Measurements from ENCODE around the gene MVB12B. TPM values are rescaled to one million over a fixed set of nuclear protein-coding genes. Genes with fewer than 3 reads are reported as not detected.
"Not testable (repeated sequence)": the region's sequence is repeated elsewhere in the genome, so short reads cannot be mapped to it uniquely, and the experiment has no call there.

Gene MVB12B, protein sequence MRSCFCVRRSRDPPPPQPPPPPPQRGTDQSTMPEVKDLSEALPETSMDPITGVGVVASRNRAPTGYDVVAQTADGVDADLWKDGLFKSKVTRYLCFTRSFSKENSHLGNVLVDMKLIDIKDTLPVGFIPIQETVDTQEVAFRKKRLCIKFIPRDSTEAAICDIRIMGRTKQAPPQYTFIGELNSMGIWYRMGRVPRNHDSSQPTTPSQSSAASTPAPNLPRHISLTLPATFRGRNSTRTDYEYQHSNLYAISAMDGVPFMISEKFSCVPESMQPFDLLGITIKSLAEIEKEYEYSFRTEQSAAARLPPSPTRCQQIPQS
- polyA plus RNA-seq (ENCODE audit: low read depth in 6 of 6): 1 to 10 TPM in 5 of 6 donors, not detected in 1; 1.2 to 2.6 (median 2.5) TPM

- Mint-ChIP-seq H3K4me1 (peaks cover 13 to 20% (median 13%) of the 10 kb centered on the region in 3 donors), H3K36me3 (no peaks in the 10 kb centered on the region), H3K27ac (peak within 1 kb of the TSS in 4 of 6 donors; percentile 28 to 88 (median 78)), H3K9me3 (peaks cover 0 to 11% (median 4%) of the 10 kb centered on the region in 7 donors), H3K27me3 (peaks cover 0 to 7% (median 3%) of the 10 kb centered on the region in 3 donors), H3K4me3 (peak within 1 kb of the TSS; percentile 82 to 93 (median 88))
- DNase-seq (peak; percentile 60), ATAC-seq (ENCODE audit: low read depth in 2 of 2) (peak; percentile 83 to 87)
These were observed at the start of gene MVB12B for GRCh38 chr9:126326228-126327005. Gene MVB12B (plus strand): TSS chr9:126326829. CDS start chr9:126326930, 101 bp downstream.

GRCh38 chr9:126283799-126284465, 42.7 kb upstream of the MVB12B start:
- no peaks in the 10 kb centered on the region for H3K4me1 Mint-ChIP-seq
- peaks cover 0 to 16% (median 5%) of the 10 kb centered on the region in 7 donors for H3K9me3 Mint-ChIP-seq
- no peaks in the 10 kb centered on the region for H3K36me3 Mint-ChIP-seq
- no peak overlapping the region for H3K4me3 Mint-ChIP-seq
- ATAC-seq (ENCODE audit: low read depth in 2 of 2) (no peak), DNase-seq (no peak)
- H3K27me3 Mint-ChIP-seq: peaks cover 14 to 24% (median 22%) of the 10 kb centered on the region in 3 donors
- H3K27ac Mint-ChIP-seq: no peak overlapping the region

GRCh38 chr9:126285652-126286051, 41.0 kb upstream of the MVB12B start:
- not testable (repeated sequence) for ATAC-seq (ENCODE audit: low read depth in 2 of 2); H3K4me3 Mint-ChIP-seq; DNase-seq; H3K4me1 Mint-ChIP-seq; H3K27ac Mint-ChIP-seq; H3K9me3 Mint-ChIP-seq; H3K36me3 Mint-ChIP-seq
- H3K27me3 Mint-ChIP-seq: peaks cover under 1 to 12% (median 8%) of the 10 kb centered on the region in 3 donors

- ATAC-seq (ENCODE audit: low read depth in 2 of 2): no peak
- H3K9me3 Mint-ChIP-seq: peaks cover 0 to 6% (median 0%) of the 10 kb centered on the region in 7 donors
These were observed 39.3 kb upstream of the MVB12B start for GRCh38 chr9:126287166-126287866.

DNA sequence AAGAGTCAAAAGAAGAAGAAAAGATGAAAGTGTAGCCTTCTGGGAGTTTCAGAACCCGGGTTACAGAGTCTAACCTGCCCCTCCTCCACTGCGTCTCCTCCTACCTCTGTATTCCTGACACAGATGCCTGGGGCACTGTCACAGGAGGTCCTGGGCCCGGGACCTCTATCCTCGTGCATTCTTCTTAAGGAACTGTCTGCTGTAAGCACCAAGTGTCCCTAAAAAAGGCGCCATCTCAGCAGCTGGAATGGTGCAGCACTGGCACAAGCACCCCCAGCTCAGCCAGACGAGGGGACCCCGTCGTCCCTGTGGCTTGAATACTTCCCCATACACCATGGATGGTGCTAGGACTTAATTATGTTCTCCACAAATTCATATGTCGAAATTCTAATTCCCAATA, 35.8 kb upstream of the MVB12B start:
- H3K4me1 Mint-ChIP-seq: no peaks in the 10 kb centered on the region
- DNase-seq (no peak), ATAC-seq (ENCODE audit: low read depth in 2 of 2) (no peak)
- peak overlapping the region in 1 of 6 donors; percentile 34 for H3K27ac Mint-ChIP-seq
- no peak overlapping the region for H3K4me3 Mint-ChIP-seq
- H3K36me3 Mint-ChIP-seq: no peaks in the 10 kb centered on the region
- H3K9me3 Mint-ChIP-seq: peaks cover 0 to 1% (median 0%) of the 10 kb centered on the region in 7 donors
- peaks cover 16 to 33% (median 24%) of the 10 kb centered on the region in 3 donors for H3K27me3 Mint-ChIP-seq

More at GRCh38 chr9:126287166-126287866, 39.3 kb upstream of the MVB12B start:
- no peak for DNase-seq
- Mint-ChIP-seq H3K4me3 (no peak overlapping the region), H3K27ac (no peak overlapping the region), H3K36me3 (no peaks in the 10 kb centered on the region), H3K27me3 (peaks cover 5 to 15% (median 14%) of the 10 kb centered on the region in 3 donors), H3K4me1 (no peaks in the 10 kb centered on the region)

GRCh38 chr9:126291925-126292324, 34.7 kb upstream of the MVB12B start:
- Mint-ChIP-seq H3K4me3 (no peak overlapping the region), H3K36me3 (no peaks in the 10 kb centered on the region)
- no peak for DNase-seq

DNA sequence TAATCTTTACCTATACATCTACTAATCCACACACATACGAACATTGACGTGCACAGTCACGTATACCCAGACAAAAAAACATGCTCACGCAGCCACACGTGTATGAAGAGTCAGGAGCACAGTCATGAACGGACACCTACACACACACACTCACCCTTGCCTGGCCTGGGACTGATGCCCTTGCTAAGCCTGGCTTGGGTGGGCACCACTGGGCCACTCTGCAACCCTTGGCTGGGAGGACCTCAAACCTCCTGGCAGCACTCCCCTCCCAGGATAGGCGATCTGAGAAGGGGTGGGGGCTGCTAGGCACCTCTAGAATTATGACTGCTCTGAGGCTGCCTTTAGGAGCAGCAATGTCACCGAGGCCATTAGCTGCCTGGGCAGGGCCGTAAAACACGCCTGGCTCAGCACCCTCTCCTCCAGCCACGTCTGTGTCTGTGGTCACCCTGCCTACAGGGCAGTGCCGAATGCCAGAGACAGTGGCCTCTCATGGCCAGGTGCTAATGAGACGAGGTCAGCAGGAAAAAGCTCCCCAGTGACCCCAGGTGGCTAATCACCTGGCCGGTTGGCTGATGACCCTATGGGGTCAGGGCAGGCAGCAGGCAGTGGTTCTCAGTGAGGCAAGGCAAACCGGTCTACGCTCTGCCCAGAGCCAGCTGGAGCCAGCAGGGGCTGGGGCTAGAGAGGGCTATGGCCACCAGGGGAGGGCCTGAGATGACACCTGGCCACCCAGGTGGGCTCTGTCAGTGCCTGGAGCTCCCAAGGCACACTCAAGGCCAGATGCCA, 33.7 kb upstream of the MVB12B start:
- no peak overlapping the region for H3K4me3 Mint-ChIP-seq
- ATAC-seq (ENCODE audit: low read depth in 2 of 2) (no peak), DNase-seq (no peak)
- H3K27me3 Mint-ChIP-seq: peaks cover 19 to 45% (median 32%) of the 10 kb centered on the region in 3 donors
- H3K4me1 Mint-ChIP-seq: no peaks in the 10 kb centered on the region
- no peaks in the 10 kb centered on the region for H3K36me3 Mint-ChIP-seq
- H3K27ac Mint-ChIP-seq: peak overlapping the region in 1 of 6 donors; percentile 28
- H3K9me3 Mint-ChIP-seq: no peaks in the 10 kb centered on the region

More at GRCh38 chr9:126291925-126292324, 34.7 kb upstream of the MVB12B start:
- Mint-ChIP-seq H3K27ac (peak overlapping the region in 1 of 6 donors; percentile 19), H3K9me3 (no peaks in the 10 kb centered on the region), H3K27me3 (peaks cover 19 to 42% (median 32%) of the 10 kb centered on the region in 3 donors), H3K4me1 (no peaks in the 10 kb centered on the region)
- no peak for ATAC-seq (ENCODE audit: low read depth in 2 of 2)

DNA sequence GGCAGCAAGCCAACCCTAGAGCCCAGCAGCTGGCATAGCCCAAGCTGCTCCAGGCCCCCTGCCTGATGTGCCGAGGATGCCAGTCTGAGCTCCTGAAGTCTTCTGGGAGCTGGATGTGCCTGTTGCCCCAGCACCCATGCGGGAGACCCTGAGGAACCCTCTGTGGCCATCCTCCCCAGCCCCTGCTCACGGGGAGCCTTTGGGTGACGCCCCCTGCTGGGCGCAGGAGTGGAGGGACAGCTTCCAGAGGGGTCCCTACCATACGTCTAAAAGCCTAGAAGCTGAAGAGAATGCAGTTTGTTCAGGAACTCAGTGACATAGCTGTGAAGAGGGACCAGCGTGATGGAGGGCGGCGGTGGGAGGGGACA, 33.1 kb upstream of the MVB12B start:
- peaks cover 22 to 48% (median 34%) of the 10 kb centered on the region in 3 donors for H3K27me3 Mint-ChIP-seq

GRCh38 chr9:126294331-126295081, 32.1 kb upstream of the MVB12B start:
- no peaks in the 10 kb centered on the region for H3K4me1 Mint-ChIP-seq
- H3K9me3 Mint-ChIP-seq: no peaks in the 10 kb centered on the region
- peak overlapping the region in 2 of 6 donors; percentile 25 to 45 for H3K27ac Mint-ChIP-seq
- no peak overlapping the region for H3K4me3 Mint-ChIP-seq
- peaks cover 27 to 53% (median 39%) of the 10 kb centered on the region in 3 donors for H3K27me3 Mint-ChIP-seq
- ATAC-seq (ENCODE audit: low read depth in 2 of 2): no peak
- H3K36me3 Mint-ChIP-seq: no peaks in the 10 kb centered on the region
- DNase-seq: no peak

More for the DNA sequence above, 33.1 kb upstream of the MVB12B start:
- Mint-ChIP-seq H3K27ac (no peak overlapping the region), H3K4me1 (no peaks in the 10 kb centered on the region), H3K36me3 (no peaks in the 10 kb centered on the region), H3K9me3 (no peaks in the 10 kb centered on the region), H3K4me3 (no peak overlapping the region)
- DNase-seq (no peak), ATAC-seq (ENCODE audit: low read depth in 2 of 2) (no peak)

- ATAC-seq (ENCODE audit: low read depth in 2 of 2): no peak
- Mint-ChIP-seq H3K27me3 (peaks cover 27 to 53% (median 39%) of the 10 kb centered on the region in 3 donors), H3K4me3 (no peak overlapping the region), H3K4me1 (no peaks in the 10 kb centered on the region), H3K36me3 (no peaks in the 10 kb centered on the region), H3K9me3 (no peaks in the 10 kb centered on the region), H3K27ac (peak overlapping the region in 1 of 6 donors; percentile 38)
- no peak for DNase-seq
These were observed 31.5 kb upstream of the MVB12B start for GRCh38 chr9:126295082-126295477.

GRCh38 chr9:126295516-126295915, 31.1 kb upstream of the MVB12B start:
- H3K27me3 Mint-ChIP-seq: peaks cover 27 to 53% (median 39%) of the 10 kb centered on the region in 3 donors
- H3K4me3 Mint-ChIP-seq: no peak overlapping the region
- DNase-seq: no peak
- no peaks in the 10 kb centered on the region for H3K4me1 Mint-ChIP-seq
- H3K9me3 Mint-ChIP-seq: no peaks in the 10 kb centered on the region
- no peak for ATAC-seq (ENCODE audit: low read depth in 2 of 2)
- no peaks in the 10 kb centered on the region for H3K36me3 Mint-ChIP-seq
- H3K27ac Mint-ChIP-seq: no peak overlapping the region

Measured in naive B cell (primary cell).